Stomach (tissue), 9 donors: ENCODE measurements around the gene MPC2. TPM values are rescaled to one million over a fixed set of nuclear protein-coding genes. Genes with fewer than 3 reads are reported as not detected.

Experiments
- DNase-seq, 2 donors: peaks; one replicate each; pipeline versions ENCODE4 v3.0.0 to v3.0.0-alpha.2; 2013 to 2019
- H3K27ac ChIP-seq, 5 donors: fragments of 200-600 bp in 4 of 5; sonication (generic) in 4 of 5; one replicate each; pipeline ENCODE4 v1.5.1; 2013 to 2019; ENCODE audit warnings: mild to moderate bottlenecking in 1 of 5, moderate library complexity in 1 of 5
- H3K27me3 ChIP-seq, 3 donors: fragments of 200-600 bp; sonication (generic); one replicate each; pipeline ENCODE4 v1.5.1; 2017 to 2019; ENCODE audit warnings: mixed run types in 1 of 3
- H3K36me3 ChIP-seq, 4 donors: fragments of 200-600 bp; sonication (generic); 1 replicate in 3 of 4; 2 replicates in 1 of 4; pipeline ENCODE4 v1.5.1; 2016 to 2019
- H3K4me1 ChIP-seq, 4 donors: fragments of 200-600 bp; sonication (generic); one replicate each; pipeline ENCODE4 v1.5.1; 2016 to 2019
- H3K4me3 ChIP-seq, 4 donors: fragments of 200-600 bp; sonication (generic) in 3 of 4; one replicate each; pipeline ENCODE4 v1.5.1; 2016 to 2019; ENCODE audit warnings: mild to moderate bottlenecking in 1 of 4
- H3K9me3 ChIP-seq, 4 donors: fragments of 200-600 bp; sonication (generic); one replicate each; pipeline ENCODE4 v1.5.1; 2016 to 2019
- EP300 ChIP-seq: sonication (generic); formaldehyde crosslinking; IDR thresholded peaks from one replicate; pipeline ENCODE4 v1.6.1; 2017; ENCODE audit warnings: antibody characterized with exemption
- POLR2A ChIP-seq, 4 donors: fragments of 450-650 bp; IDR thresholded peaks; one replicate each; pipeline ENCODE4 v1.6.1; 2016; ENCODE audit warnings: antibody characterized with exemption in 4 of 4, control low read depth in 2 of 4, mild to moderate bottlenecking in 1 of 4, moderate library complexity in 1 of 4
- POLR2AphosphoS5 ChIP-seq, 3 donors: sonication (generic); formaldehyde crosslinking; IDR thresholded peaks; one replicate each; pipeline ENCODE4 v1.6.1; 2016; ENCODE audit warnings: antibody characterized with exemption in 3 of 3
- WGBS, 5 donors: extraction: QIAGEN DNeasy Blood & Tissue Kit in 3 of 5; methylation state at CpG; one replicate each; pipeline versions ENCODE4 v1.1.5 to v1.1.7; 2013 to 2018; 5-methylcytosine and 5-hydroxymethylcytosine counted together
- intact Hi-C: fragments of 100-400 bp; cut with DNase I; formaldehyde crosslinking; loops from one replicate; pipeline ENCODE4 v1.15.1; 2023; ENCODE audit warnings: low total_unique reads
- polyA plus RNA-seq, 3 donors: library from polyadenylated mRNA; stranded (reverse); fragments of 200-250 nt; gene quantifications; one replicate each; pipeline ENCODE4 v1.2.3, GENCODE V29; 2013
- total RNA-seq, 5 donors: library from RNA; depleted of rRNA; stranded (reverse); fragments of >200 nt; gene quantifications; one replicate each; pipeline versions ENCODE4 v1.1.0 to v1.2.3, GENCODE V29; 2014 to 2016
- TF ChIP-seq, protein P1 (sequence below), 7 experiments: fragments of 450-650 bp in 4 of 7; fragments of 200-600 bp in 3 of 7; sonication (generic) in 3 of 7; IDR thresholded peaks; one replicate each; pipeline ENCODE4 v1.5.1; 2016 to 2019; ENCODE audit warnings: antibody characterized with exemption in 7 of 7, control low read depth in 2 of 7, mild to moderate bottlenecking in 1 of 7
- donor health status: healthy with polysubstance abuse.
- donor health status: Bipolar disorder and iron deficiency.
- donor health status: healthy.

The MPC2 gene
- total and polyA plus RNA-seq, 8 donors, result 47.2 to 271 (median 62.2) TPM

DNA sequence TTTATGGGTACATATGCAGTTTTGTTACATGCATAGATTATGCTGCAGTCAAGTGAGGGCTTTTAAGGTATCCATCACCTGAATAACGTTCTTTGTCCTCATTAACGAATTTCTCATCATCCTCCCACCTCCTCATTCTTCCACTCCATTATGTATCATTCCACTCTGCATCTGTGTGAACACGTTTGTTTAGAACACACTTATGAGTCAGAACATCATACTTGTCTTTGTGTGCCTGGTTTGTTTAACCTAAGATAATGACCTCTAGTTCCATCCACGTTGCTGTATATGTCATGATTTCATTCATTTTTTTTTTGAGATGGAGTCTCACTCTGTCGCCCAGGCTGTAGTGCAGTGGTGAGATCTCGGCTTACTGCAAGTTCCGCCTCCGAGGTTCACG, 6.7 kb upstream of the MPC2 start:
- WGBS, 5 donors, result 82 to 92% (median 89%) methylated on average over 9 of the region's 9 CpGs
- Histone ChIP-seq H3K4me1 (peaks cover 0 to 53% (median 28%) of the 10 kb centered on the region in 4 donors), H3K27ac (no peak overlapping the region), H3K36me3 (peaks cover 0 to 16% (median 12%) of the 10 kb centered on the region in 4 donors), H3K9me3 (no peaks in the 10 kb centered on the region), H3K27me3 (no peaks in the 10 kb centered on the region), H3K4me3 (no peak overlapping the region)
- TF ChIP-seq POLR2AphosphoS5 (IDR thresholded peaks at IDR 0.05) (no peak), POLR2A (IDR thresholded peaks at IDR 0.05) (no peak), EP300 (no peak)
- TF ChIP-seq, protein P1, sequence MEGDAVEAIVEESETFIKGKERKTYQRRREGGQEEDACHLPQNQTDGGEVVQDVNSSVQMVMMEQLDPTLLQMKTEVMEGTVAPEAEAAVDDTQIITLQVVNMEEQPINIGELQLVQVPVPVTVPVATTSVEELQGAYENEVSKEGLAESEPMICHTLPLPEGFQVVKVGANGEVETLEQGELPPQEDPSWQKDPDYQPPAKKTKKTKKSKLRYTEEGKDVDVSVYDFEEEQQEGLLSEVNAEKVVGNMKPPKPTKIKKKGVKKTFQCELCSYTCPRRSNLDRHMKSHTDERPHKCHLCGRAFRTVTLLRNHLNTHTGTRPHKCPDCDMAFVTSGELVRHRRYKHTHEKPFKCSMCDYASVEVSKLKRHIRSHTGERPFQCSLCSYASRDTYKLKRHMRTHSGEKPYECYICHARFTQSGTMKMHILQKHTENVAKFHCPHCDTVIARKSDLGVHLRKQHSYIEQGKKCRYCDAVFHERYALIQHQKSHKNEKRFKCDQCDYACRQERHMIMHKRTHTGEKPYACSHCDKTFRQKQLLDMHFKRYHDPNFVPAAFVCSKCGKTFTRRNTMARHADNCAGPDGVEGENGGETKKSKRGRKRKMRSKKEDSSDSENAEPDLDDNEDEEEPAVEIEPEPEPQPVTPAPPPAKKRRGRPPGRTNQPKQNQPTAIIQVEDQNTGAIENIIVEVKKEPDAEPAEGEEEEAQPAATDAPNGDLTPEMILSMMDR (IDR thresholded peaks at IDR 0.05), result no peak
- intact Hi-C loops, result no loop called here
- DNase-seq, result no peak

- Histone ChIP-seq H3K27me3 (no peaks in the 10 kb centered on the region), H3K4me3 (no peak overlapping the region), H3K9me3 (no peaks in the 10 kb centered on the region), H3K36me3 (peaks cover 0 to 16% (median 12%) of the 10 kb centered on the region in 4 donors), H3K27ac (no peak overlapping the region), H3K4me1 (peaks cover 0 to 40% (median 17%) of the 10 kb centered on the region in 4 donors)
- 96 to 98% (median 97%) methylated on average over 2 of the region's 2 CpGs for WGBS, 5 donors
- intact Hi-C loops, result no loop called here
- TF ChIP-seq, protein P1 (IDR thresholded peaks at IDR 0.05), result no peak
- TF ChIP-seq EP300 (no peak), POLR2AphosphoS5 (IDR thresholded peaks at IDR 0.05) (no peak), POLR2A (IDR thresholded peaks at IDR 0.05) (no peak)
- DNase-seq, result no peak
These were observed 3.4 kb upstream of the MPC2 start for GRCh38 chr1:167940264-167940663.

GRCh38 chr1:167938080-167938636, 1.3 kb upstream of the MPC2 start:
- H3K4me1 ChIP-seq, result peaks cover 0 to 60% (median 23%) of the 10 kb centered on the region in 4 donors
- H3K36me3 ChIP-seq, result peaks cover 0 to 7% (median 6%) of the 10 kb centered on the region in 4 donors
- peak overlapping the region; percentile 83 to 97 (median 94) for H3K4me3 ChIP-seq
- no peak for TF ChIP-seq POLR2AphosphoS5 (IDR thresholded peaks at IDR 0.05)
- no peak for TF ChIP-seq POLR2A (IDR thresholded peaks at IDR 0.05)
- intact Hi-C loops, result no loop called here
- 25 to 49% (median 32%) methylated on average over 5 of the region's 5 CpGs for WGBS, 5 donors
- H3K27ac ChIP-seq, result peak overlapping the region in 4 of 5 donors; percentile 98 to 99 (median 98)
- H3K9me3 ChIP-seq, result no peaks in the 10 kb centered on the region
- no peak for DNase-seq
- H3K27me3 ChIP-seq, result no peaks in the 10 kb centered on the region

DNA sequence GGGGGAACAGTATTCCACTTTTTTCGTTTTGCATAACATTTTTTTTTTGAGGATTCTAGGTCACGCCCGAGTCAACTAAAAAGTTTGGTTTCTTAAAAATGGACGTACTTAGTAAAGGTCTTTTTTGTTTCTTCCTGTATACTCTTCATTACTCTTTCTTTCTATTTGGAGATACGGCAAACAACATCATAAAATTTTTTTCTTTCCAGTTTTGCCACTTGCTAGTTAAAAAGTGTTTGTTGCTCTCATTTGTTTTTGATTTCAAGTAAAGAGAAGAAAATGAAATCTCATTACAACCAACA, 788 bp upstream of the MPC2 start:
- Histone ChIP-seq H3K4me1 (peaks cover 0 to 65% (median 26%) of the 10 kb centered on the region in 4 donors), H3K27ac (peak overlapping the region; percentile 93 to 99 (median 98)), H3K4me3 (peak overlapping the region; percentile 83 to 97 (median 94)), H3K9me3 (no peaks in the 10 kb centered on the region), H3K27me3 (no peaks in the 10 kb centered on the region), H3K36me3 (peaks cover 0 to 7% (median 4%) of the 10 kb centered on the region in 4 donors)
- WGBS, 5 donors, result 0 to 1% (median 0%) methylated on average over 5 of the region's 5 CpGs
- intact Hi-C loops, result no loop called here
- DNase-seq, result no peak
- TF ChIP-seq POLR2A (IDR thresholded peaks at IDR 0.05) (no peak), EP300 (no peak), POLR2AphosphoS5 (IDR thresholded peaks at IDR 0.05) (no peak)
- TF ChIP-seq, protein P1 (IDR thresholded peaks at IDR 0.05), result no peak
